MM.1S (cell line): ENCODE measurements around the gene TMUB2.

Experiments used
- DNase-seq: peaks from one replicate; pipeline ENCODE4 v3.0.0-alpha.2; 2015
- H2AFZ ChIP-seq: fragments of 300-600 bp; sonication (generic); 2 replicates; pipeline ENCODE4 v1.6.0; 2016; ENCODE audit warnings: antibody characterized with exemption, low read length
- H3F3A ChIP-seq: fragments of 300-600 bp; sonication (generic); 2 replicates; pipeline ENCODE4 v1.6.1; 2016; ENCODE audit warnings: mild to moderate bottlenecking, antibody characterized with exemption, low read length, moderate library complexity, mixed read lengths; ENCODE audit not compliant: insufficient read depth
- H3K27ac ChIP-seq: fragments of 300-600 bp; sonication (generic); 2 replicates; pipeline ENCODE4 v1.5.1; 2016; ENCODE audit warnings: mild to moderate bottlenecking, low read length
- H3K27me3 ChIP-seq: fragments of 300-600 bp; sonication (generic); replicated peaks from 2 replicates; pipeline ENCODE4 v1.6.0; 2016; ENCODE audit warnings: low read length; ENCODE audit not compliant: insufficient read depth
- H3K36me3 ChIP-seq: fragments of 300-600 bp; sonication (generic); replicated peaks from 2 replicates; pipeline ENCODE4 v1.6.1; 2016; ENCODE audit warnings: mild to moderate bottlenecking, low read length, mixed read lengths; ENCODE audit not compliant: insufficient read depth
- H3K4me1 ChIP-seq: fragments of 300-600 bp; sonication (generic); 2 replicates; pipeline ENCODE4 v1.6.1; 2016; ENCODE audit warnings: low read length, mixed read lengths
- H3K4me2 ChIP-seq: fragments of 300-600 bp; sonication (generic); 2 replicates; pipeline ENCODE4 v1.6.0; 2016; ENCODE audit warnings: low read depth, low read length
- H3K4me3 ChIP-seq: fragments of 300-600 bp; sonication (generic); 2 replicates; pipeline ENCODE4 v1.5.1; 2016; ENCODE audit warnings: low read length, mixed read lengths
- H3K79me2 ChIP-seq: fragments of 300-600 bp; sonication (generic); 2 replicates; pipeline ENCODE4 v1.6.1; 2016; ENCODE audit warnings: mixed run types, low read length, mixed read lengths
- H3K9ac ChIP-seq: fragments of 300-600 bp; sonication (generic); 2 replicates; pipeline ENCODE4 v1.6.1; 2016; ENCODE audit warnings: low read length, mixed read lengths
- H3K9me2 ChIP-seq: fragments of 300-600 bp; sonication (generic); replicated peaks from 2 replicates; pipeline ENCODE4 v1.6.1; 2016; ENCODE audit warnings: mild to moderate bottlenecking, low read length, mixed read lengths; ENCODE audit not compliant: insufficient read depth
- H3K9me3 ChIP-seq: fragments of 300-600 bp; sonication (generic); replicated peaks from 2 replicates; pipeline ENCODE4 v1.6.1; 2016; ENCODE audit warnings: mild to moderate bottlenecking, low read length, mixed read lengths; ENCODE audit not compliant: insufficient read depth
- H4K20me1 ChIP-seq: fragments of 300-600 bp; sonication (generic); 2 replicates; pipeline ENCODE4 v1.6.1; 2016; ENCODE audit warnings: mild to moderate bottlenecking, low read length, moderate library complexity, mixed read lengths; ENCODE audit not compliant: insufficient read depth
- EZH2 ChIP-seq: fragments of 300-600 bp; sonication (generic); optimal IDR thresholded peaks from 2 replicates; pipeline ENCODE3; 2017; ENCODE audit warnings: low read depth, mild to moderate bottlenecking, antibody characterized with exemption, low read length, mixed read lengths
- EZH2phosphoT487 ChIP-seq: fragments of 300-600 bp; sonication (generic); IDR thresholded peaks from 2 replicates; pipeline ENCODE4 v1.6.1; 2018; ENCODE audit warnings: antibody characterized with exemption, low read length
- TF ChIP-seq, protein P1 (sequence below): fragments of 300-600 bp; sonication (generic); IDR thresholded peaks from 2 replicates; pipeline ENCODE4 v1.5.1; 2016; ENCODE audit warnings: antibody characterized with exemption, low read length, mixed read lengths

TMUB2 gene

DNA sequence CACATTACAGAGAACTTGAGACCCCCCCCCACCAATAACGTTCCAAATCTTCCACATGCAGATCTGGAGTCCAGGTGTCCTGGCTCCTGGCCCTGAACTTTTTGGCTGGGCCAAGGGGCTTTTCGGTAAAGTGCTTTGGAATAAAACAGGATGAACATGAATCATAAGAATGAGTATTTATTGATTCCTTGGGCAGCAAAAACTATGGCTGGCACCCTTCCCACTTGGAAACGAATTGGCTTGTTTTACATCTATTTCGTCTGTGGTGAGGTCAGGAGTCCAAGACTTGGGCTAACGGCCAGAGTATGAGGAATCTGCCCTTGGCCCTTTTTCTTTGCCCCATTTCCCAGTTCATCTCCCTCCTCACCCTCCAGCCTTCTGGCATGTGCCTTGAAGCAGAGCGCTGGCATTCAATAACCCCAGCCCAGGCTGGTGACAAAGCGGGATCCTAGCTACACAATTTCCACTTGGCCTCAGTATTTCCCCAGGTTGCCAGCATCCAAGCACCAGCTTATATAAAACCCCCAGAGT is 36.8 kb downstream of the TMUB2 start:
- Histone ChIP-seq H3K36me3 (no peaks in the 10 kb centered on the region), H3K9ac (no peak overlapping the region), H3K4me1 (no peaks in the 10 kb centered on the region), H3K4me2 (no peak overlapping the region), H3K79me2 (peaks cover 19% of the 10 kb centered on the region), H2AFZ (no peak overlapping the region), H4K20me1 (no peaks in the 10 kb centered on the region), H3K9me2 (no peaks in the 10 kb centered on the region), H3K27ac (no peak overlapping the region), H3K4me3 (no peak overlapping the region), H3F3A (peaks cover 17% of the 10 kb centered on the region; the same call in 1 of the 2 replicates), H3K9me3 (no peaks in the 10 kb centered on the region), H3K27me3 (no peaks in the 10 kb centered on the region)
- no peak for DNase-seq
- TF ChIP-seq EZH2 (no peak), EZH2phosphoT487 (no peak)
- TF ChIP-seq, protein P1, sequence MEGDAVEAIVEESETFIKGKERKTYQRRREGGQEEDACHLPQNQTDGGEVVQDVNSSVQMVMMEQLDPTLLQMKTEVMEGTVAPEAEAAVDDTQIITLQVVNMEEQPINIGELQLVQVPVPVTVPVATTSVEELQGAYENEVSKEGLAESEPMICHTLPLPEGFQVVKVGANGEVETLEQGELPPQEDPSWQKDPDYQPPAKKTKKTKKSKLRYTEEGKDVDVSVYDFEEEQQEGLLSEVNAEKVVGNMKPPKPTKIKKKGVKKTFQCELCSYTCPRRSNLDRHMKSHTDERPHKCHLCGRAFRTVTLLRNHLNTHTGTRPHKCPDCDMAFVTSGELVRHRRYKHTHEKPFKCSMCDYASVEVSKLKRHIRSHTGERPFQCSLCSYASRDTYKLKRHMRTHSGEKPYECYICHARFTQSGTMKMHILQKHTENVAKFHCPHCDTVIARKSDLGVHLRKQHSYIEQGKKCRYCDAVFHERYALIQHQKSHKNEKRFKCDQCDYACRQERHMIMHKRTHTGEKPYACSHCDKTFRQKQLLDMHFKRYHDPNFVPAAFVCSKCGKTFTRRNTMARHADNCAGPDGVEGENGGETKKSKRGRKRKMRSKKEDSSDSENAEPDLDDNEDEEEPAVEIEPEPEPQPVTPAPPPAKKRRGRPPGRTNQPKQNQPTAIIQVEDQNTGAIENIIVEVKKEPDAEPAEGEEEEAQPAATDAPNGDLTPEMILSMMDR: no peak

DNA sequence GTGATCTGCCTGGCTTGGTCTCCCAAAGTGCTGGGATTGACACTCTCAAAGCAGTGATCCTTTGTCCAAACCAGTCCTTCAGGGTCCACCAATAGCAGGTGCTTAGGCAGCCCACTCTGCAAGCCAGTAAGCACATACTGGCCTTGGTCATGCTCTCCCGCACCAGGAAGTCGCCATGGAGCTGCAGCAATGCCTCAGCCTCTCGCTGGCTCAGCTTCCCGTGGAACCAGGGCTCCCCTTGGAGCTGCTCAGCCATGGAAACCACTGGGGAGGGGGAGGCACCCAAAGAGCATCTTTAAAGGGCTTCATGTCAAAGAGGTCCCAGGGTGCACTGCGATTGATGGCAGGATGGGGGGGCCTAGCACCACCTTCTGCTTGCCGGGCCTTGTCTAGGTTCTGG is 42.3 kb downstream of the TMUB2 start:
- Histone ChIP-seq H3K9me2 (no peaks in the 10 kb centered on the region), H4K20me1 (no peaks in the 10 kb centered on the region), H3K4me3 (no peak overlapping the region), H3K4me2 (no peak overlapping the region), H3K9ac (no peak overlapping the region), H3K27ac (no peak overlapping the region), H3K27me3 (no peaks in the 10 kb centered on the region), H3K36me3 (no peaks in the 10 kb centered on the region), H3F3A (no peaks in the 10 kb centered on the region), H3K9me3 (no peaks in the 10 kb centered on the region), H3K79me2 (no peaks in the 10 kb centered on the region), H3K4me1 (no peaks in the 10 kb centered on the region), H2AFZ (no peak overlapping the region)
- DNase-seq: no peak
- TF ChIP-seq EZH2phosphoT487: no peak
- TF ChIP-seq EZH2: no peak
- TF ChIP-seq, protein P1: no peak

DNA sequence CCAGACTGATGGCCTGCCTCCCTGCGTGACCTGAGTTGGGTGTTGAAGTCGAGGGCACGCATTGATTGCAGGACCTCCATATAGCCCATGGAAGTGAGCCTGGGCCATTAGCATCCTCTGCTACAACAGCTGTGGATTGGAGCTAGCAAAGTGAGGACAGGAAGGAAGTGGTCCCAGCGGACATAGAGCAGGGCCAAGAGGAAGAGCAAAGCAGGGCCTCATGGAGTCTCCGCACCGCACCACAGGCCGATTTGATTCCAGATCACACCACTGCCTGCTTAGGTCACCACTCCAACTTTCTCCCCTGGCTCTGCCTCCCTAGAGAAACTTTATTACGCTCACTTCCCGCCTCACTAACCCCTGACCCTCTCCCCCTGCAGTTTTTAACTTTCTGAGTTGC is 43.4 kb downstream of the TMUB2 start:
- H2AFZ ChIP-seq: no peak overlapping the region

More for the DNA sequence above, 43.4 kb downstream of the TMUB2 start:
- no peaks in the 10 kb centered on the region for H3K79me2 ChIP-seq
- H3K4me3 ChIP-seq: no peak overlapping the region
- H3F3A ChIP-seq: no peaks in the 10 kb centered on the region
- no peak overlapping the region for H3K9ac ChIP-seq
- H3K27me3 ChIP-seq: no peaks in the 10 kb centered on the region
- no peaks in the 10 kb centered on the region for H3K36me3 ChIP-seq
- no peaks in the 10 kb centered on the region for H3K9me3 ChIP-seq
- no peaks in the 10 kb centered on the region for H3K4me1 ChIP-seq
- H3K27ac ChIP-seq: no peak overlapping the region
- H4K20me1 ChIP-seq: no peaks in the 10 kb centered on the region
- no peak for DNase-seq
- H3K9me2 ChIP-seq: no peaks in the 10 kb centered on the region
- TF ChIP-seq, protein P1: no peak
- TF ChIP-seq EZH2phosphoT487 (no peak), EZH2 (no peak)
- H3K4me2 ChIP-seq: no peak overlapping the region
